Activated CD8-positive, alpha-beta T cell treated with anti-CD3 and anti-CD28 coated beads, Interleukin-2, amount 10 ng/mL, durations not matched to agents 7 days and 5 days (primary cell): ENCODE data around the gene TNRC18. TPM values are rescaled to one million over a fixed set of nuclear protein-coding genes. Genes with fewer than 3 reads are reported as not detected.
"Not testable (repeated sequence)": the region's sequence is repeated elsewhere in the genome, so short reads cannot be mapped to it uniquely, and the experiment has no call there.

Source experiments
- ATAC-seq: fragments of 150-1000 bp; cut with Tn5 transposase; one replicate; pipeline ENCODE4 v1.10.0; 2021; ENCODE audit warnings: moderate library complexity
- CTCF ChIA-PET: fragments of 350-600 bp; sonication (Branson Sonifier 250); formaldehyde crosslinking; loops from one replicate; lab custom pipeline; 2021; ENCODE audit warnings: antibody characterized with exemption; lab: Charles Lee
- POLR2A ChIA-PET: fragments of 350-600 bp; sonication (Branson Sonifier 250); formaldehyde crosslinking; loops from one replicate; lab custom pipeline; 2021; ENCODE audit warnings: antibody characterized with exemption; lab: Charles Lee
- DNase-seq: peaks from one replicate; pipeline ENCODE4 v3.0.0-alpha.2; 2020
- H3K27ac Mint-ChIP-seq: one replicate; pipeline ENCODE4 v1.8.0; 2021; ENCODE audit warnings: mild to moderate bottlenecking, mixed read lengths
- H3K27me3 Mint-ChIP-seq: one replicate; pipeline ENCODE4 v1.8.0; 2021; ENCODE audit warnings: low read depth, mixed read lengths
- H3K36me3 Mint-ChIP-seq: one replicate; pipeline ENCODE4 v1.8.0; 2021; ENCODE audit warnings: low read depth, mixed read lengths
- H3K4me1 Mint-ChIP-seq: one replicate; pipeline ENCODE4 v1.8.0; 2021; ENCODE audit warnings: low read depth, mixed read lengths
- H3K4me3 Mint-ChIP-seq: one replicate; pipeline ENCODE4 v1.8.0; 2021; ENCODE audit warnings: mild to moderate bottlenecking, mixed read lengths
- H3K9me3 Mint-ChIP-seq: one replicate; pipeline ENCODE4 v1.8.0; 2022; ENCODE audit warnings: mixed read lengths; ENCODE audit not compliant: insufficient read depth
- total RNA-seq, 2 experiments: library from RNA; stranded (reverse); gene quantifications; one replicate each; pipeline ENCODE4 v1.2.3, GENCODE V29; 2021

TNRC18 gene, protein sequence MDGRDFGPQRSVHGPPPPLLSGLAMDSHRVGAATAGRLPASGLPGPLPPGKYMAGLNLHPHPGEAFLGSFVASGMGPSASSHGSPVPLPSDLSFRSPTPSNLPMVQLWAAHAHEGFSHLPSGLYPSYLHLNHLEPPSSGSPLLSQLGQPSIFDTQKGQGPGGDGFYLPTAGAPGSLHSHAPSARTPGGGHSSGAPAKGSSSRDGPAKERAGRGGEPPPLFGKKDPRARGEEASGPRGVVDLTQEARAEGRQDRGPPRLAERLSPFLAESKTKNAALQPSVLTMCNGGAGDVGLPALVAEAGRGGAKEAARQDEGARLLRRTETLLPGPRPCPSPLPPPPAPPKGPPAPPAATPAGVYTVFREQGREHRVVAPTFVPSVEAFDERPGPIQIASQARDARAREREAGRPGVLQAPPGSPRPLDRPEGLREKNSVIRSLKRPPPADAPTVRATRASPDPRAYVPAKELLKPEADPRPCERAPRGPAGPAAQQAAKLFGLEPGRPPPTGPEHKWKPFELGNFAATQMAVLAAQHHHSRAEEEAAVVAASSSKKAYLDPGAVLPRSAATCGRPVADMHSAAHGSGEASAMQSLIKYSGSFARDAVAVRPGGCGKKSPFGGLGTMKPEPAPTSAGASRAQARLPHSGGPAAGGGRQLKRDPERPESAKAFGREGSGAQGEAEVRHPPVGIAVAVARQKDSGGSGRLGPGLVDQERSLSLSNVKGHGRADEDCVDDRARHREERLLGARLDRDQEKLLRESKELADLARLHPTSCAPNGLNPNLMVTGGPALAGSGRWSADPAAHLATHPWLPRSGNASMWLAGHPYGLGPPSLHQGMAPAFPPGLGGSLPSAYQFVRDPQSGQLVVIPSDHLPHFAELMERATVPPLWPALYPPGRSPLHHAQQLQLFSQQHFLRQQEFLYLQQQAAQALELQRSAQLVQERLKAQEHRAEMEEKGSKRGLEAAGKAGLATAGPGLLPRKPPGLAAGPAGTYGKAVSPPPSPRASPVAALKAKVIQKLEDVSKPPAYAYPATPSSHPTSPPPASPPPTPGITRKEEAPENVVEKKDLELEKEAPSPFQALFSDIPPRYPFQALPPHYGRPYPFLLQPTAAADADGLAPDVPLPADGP (N-terminal part only)
- total RNA-seq, result 10 to 100 TPM; 46.1 to 52.1 TPM

DNA sequence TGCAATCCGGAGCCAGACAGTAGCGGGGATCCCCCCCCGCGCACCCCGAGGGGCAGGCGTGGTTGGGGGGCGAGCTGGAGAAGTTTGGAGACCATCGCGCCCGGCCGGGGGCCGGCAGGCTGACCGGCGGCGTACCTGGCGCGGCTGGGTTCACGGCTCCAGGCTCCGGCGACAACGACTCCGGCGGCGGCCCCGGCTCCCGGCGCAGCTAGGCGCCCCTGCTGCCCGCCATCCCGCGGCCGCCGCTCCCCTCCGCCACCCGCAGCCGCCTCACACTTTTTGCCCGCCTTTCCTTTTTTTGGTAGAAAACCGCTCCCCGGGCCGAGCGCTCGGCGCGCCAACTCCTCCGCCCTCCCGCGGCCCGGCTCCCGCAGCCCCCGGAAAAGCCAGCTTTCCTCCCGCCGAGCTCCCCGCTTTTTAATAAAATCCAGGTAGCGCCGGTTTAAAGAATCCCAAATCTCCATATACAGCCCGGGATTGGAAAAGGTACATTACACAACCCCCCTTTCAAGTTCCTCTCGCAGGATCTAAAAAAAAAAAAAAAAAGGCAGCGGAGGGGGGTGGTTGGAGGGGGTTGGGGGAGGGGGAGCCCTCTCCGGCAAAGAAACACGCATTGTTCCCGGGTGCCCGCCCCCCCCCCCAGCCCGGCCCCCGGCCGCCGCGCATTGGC is at the start of gene TNRC18:
TSS of gene TNRC18 (minus strand) at position 529 of the 670 bp plus-strand sequence. CDS start 2,588 bp downstream, outside the sequence.
- POLR2A ChIA-PET, result interaction anchor here (0.9 to 3.8 kb wide), 2 partner anchors 17 to 26 kb away, joined by 3 to 20 read pairs; no protein-coding TSS in a partner anchor
- peak within 1 kb of the TSS; percentile 61 for H3K27ac Mint-ChIP-seq
- no peaks in the 10 kb centered on the region for H3K36me3 Mint-ChIP-seq
- H3K27me3 Mint-ChIP-seq, result peaks cover 65% of the 10 kb centered on the region
- no peak for DNase-seq
- peaks cover 43% of the 10 kb centered on the region for H3K4me1 Mint-ChIP-seq
- ATAC-seq, result no peak
- no peaks in the 10 kb centered on the region for H3K9me3 Mint-ChIP-seq
- CTCF ChIA-PET, result interaction anchor here (0.9 to 2.7 kb wide), 3 partner anchors 27 to 242 kb away, joined by 3 to 13 read pairs (median 4); no protein-coding TSS in a partner anchor
- H3K4me3 Mint-ChIP-seq, result peak within 1 kb of the TSS; percentile 69

DNA sequence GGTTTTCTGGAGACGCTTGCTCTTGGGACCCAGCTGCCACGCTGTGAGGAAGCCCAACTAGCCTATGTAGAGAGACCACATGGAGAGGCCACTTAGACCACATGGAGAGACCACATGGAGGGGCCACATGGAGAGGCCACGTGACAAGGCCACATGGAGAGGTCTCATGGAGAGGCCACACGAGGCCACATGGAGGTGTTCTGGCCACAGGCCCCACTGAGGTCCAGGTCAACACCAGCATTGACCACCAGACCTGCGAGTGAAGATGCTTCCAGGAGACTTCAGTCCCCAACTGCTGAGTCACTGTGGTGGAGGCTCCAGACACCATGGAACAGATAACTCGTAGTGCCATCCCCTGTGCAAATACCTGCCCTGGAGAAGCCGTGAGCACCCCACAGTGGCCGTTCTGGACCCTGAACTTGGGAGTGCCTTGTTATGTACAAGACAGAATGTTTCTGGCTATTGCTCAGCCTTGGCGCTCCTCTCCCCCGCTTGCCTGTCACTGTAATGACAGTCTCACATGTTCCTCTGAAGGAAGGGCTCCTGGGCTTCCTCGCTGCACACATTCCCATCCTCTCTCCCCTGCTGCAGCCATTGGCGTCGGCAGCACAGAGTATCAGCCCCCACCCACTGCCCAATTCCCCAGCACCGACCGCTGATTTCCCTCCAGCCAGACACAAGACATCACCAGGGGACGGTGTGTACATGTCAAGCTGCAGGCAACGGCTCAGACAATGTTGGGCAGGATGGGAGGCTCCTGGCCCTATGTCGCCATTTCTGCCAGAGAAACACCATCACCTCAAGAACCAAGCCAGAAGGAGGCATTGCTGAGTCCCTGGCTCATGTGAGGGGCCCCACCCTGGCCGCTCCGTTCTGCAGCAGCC is 49.0 kb upstream of the TNRC18 start:
- peaks cover 8% of the 10 kb centered on the region for H3K4me1 Mint-ChIP-seq
- H3K9me3 Mint-ChIP-seq, result no peaks in the 10 kb centered on the region
- ATAC-seq, result no peak
- H3K27me3 Mint-ChIP-seq, result no peaks in the 10 kb centered on the region
- H3K27ac Mint-ChIP-seq, result peak overlapping the region; percentile 2
- H3K36me3 Mint-ChIP-seq, result no peaks in the 10 kb centered on the region
- no peak for DNase-seq
- no peak overlapping the region for H3K4me3 Mint-ChIP-seq
- POLR2A ChIA-PET, result no interaction called here
- CTCF ChIA-PET, result no interaction called here

DNA sequence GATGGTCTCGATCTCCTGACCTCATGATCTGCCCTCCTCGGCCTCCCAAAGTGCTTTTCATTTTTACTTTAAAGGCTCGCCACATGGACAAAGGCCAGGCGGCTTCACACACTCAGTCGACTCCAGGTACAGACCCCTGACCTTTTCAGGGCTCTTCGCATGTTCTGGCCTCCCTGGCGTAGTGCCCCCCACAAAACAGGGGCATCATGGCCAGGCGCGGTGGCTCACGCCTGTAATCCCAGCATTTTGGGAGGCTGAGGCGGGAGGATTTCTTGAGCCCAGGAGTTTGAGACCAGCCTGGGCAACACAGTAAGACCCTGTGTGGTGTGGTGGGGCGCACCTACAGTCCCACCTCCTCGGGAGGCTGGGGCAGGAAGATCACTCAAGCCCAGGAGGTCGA is 48.0 kb upstream of the TNRC18 start:
- H3K4me1 Mint-ChIP-seq, H3K4me3 Mint-ChIP-seq, POLR2A ChIA-PET, ATAC-seq, DNase-seq, H3K27ac Mint-ChIP-seq, H3K9me3 Mint-ChIP-seq, H3K36me3 Mint-ChIP-seq, H3K27me3 Mint-ChIP-seq: not testable (repeated sequence)
- CTCF ChIA-PET, result interaction anchor here (1.1 kb wide), 1 partner anchor 105 kb away, joined by 3 read pairs; no protein-coding TSS in a partner anchor

DNA sequence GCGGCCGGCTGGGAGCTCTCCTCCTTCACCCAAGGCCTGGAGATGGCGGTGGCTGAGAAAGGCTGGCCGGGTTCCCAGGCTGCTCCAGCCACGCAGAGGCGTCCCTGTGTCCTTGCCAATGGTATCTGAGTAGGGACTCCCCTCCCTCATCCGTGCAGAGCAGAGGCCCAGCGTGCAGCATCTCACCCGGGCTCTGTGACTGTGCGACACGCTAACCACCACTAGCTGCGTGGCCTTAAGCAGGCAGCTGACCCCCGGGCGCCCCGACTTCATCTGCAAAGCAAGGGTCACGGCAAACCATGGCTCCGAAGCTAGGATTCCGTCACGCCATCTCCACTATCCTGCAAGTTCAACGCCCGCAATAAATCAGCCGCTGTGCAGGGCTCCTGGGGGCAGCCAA is 47.2 kb upstream of the TNRC18 start:
- Mint-ChIP-seq H3K27ac (no peak overlapping the region), H3K9me3 (no peaks in the 10 kb centered on the region), H3K27me3 (no peaks in the 10 kb centered on the region), H3K36me3 (no peaks in the 10 kb centered on the region), H3K4me3 (no peak overlapping the region), H3K4me1 (no peaks in the 10 kb centered on the region)
- ChIA-PET CTCF (interaction anchor here (1.1 kb wide), 1 partner anchor 104 kb away, joined by 3 read pairs; no protein-coding TSS in a partner anchor), POLR2A (interaction anchor here (0.6 kb wide), 1 partner anchor 41 kb away, joined by 3 read pairs; no protein-coding TSS in a partner anchor)
- DNase-seq (no peak), ATAC-seq (no peak)

DNA sequence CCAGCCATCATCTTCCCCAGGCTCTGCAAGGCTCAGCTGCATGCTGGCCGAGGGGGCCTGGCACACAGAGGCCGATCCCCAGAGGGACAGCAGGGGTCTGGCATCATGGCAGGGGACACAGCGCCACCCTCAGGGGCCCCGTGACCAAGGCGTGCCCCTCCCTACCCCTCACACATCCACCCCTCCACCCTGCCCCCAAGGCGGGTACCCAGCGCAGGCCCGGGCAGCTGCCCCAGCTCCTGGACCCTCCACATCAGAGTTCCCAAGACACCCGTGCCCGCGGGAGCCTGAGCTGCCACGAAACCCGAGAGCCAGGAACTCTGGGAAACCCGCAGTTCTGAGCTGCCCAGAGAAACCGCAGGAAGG is 46.5 kb upstream of the TNRC18 start:
- DNase-seq, result no peak
- H3K9me3 Mint-ChIP-seq, result no peaks in the 10 kb centered on the region
- no peaks in the 10 kb centered on the region for H3K4me1 Mint-ChIP-seq
- POLR2A ChIA-PET, result no interaction called here
- ATAC-seq, result no peak
- no peak overlapping the region for H3K4me3 Mint-ChIP-seq
- H3K27ac Mint-ChIP-seq, result no peak overlapping the region
- no peaks in the 10 kb centered on the region for H3K27me3 Mint-ChIP-seq
- CTCF ChIA-PET, result no interaction called here
- no peaks in the 10 kb centered on the region for H3K36me3 Mint-ChIP-seq

DNA sequence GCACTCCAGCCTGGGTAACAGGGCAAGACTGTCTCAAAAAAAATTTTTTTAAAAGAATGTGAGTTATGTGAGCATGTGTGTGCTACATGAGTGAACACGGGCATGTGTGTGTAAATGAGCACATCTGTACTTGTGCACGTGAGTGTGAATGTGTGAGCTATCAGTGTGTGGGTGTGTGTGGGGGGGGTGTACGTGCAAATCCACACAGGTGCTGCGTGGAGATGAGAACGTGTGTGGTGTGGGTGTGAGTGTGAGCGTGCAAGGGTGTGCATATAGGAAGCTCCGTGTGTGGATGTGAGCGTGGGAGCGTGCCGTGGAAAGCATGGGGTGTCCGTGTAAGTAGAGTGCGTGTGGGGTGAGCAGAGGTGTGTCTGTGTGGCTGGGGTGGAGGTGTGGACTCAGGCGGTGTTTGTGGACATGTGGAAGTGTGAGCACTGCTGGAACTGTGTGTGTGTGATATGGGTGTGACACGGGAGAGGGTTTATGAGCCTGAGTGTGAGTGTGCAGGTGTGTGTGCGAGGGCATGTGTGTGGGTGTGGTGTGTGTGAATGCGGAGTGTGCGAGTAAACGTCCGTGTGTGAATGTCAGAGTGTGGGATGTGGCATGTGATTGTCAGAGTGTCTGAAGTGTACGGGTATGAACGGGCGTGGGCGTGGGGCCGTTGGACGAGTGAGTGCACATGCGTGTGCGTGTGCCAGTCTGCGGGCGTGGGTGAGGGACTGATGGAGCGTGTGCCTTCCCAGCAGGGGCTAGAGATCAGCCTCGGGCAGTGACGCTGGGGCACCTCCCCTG is 45.9 kb upstream of the TNRC18 start:
- Mint-ChIP-seq H3K27ac (no peak overlapping the region), H3K4me1 (no peaks in the 10 kb centered on the region), H3K4me3 (no peak overlapping the region), H3K9me3 (no peaks in the 10 kb centered on the region), H3K36me3 (no peaks in the 10 kb centered on the region), H3K27me3 (no peaks in the 10 kb centered on the region)
- DNase-seq (no peak), ATAC-seq (no peak)
- ChIA-PET POLR2A (no interaction called here), CTCF (no interaction called here)

DNA sequence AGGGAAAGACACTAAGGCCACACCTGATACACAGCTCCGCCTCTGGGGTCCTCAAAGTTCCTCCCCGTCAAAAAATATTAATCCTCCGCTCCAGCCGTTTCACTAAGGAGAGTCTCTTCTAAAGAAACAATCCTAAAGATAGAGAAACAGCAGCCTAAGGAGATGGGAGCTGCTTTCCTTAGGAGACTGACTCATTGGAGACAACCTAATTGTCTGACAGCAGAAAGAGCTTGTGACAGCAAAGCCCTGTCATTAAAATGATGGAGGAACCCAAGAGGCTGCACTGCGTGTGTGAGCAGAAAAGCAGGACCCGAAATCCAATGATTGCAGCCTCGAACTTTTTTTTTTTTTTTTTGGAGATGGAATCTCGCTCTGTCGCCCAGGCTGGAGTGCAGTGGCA is 44.0 kb upstream of the TNRC18 start:
- ChIA-PET POLR2A (no interaction called here), CTCF (interaction anchor here (0.8 kb wide), 1 partner anchor 228 kb away, joined by 3 read pairs; no protein-coding TSS in a partner anchor)
- ATAC-seq, result no peak
- H3K4me3 Mint-ChIP-seq, result no peak overlapping the region
- H3K9me3 Mint-ChIP-seq, result no peaks in the 10 kb centered on the region
- H3K36me3 Mint-ChIP-seq, result no peaks in the 10 kb centered on the region
- H3K27me3 Mint-ChIP-seq, result no peaks in the 10 kb centered on the region
- H3K4me1 Mint-ChIP-seq, result peaks cover 4% of the 10 kb centered on the region
- DNase-seq, result no peak
- no peak overlapping the region for H3K27ac Mint-ChIP-seq

DNA sequence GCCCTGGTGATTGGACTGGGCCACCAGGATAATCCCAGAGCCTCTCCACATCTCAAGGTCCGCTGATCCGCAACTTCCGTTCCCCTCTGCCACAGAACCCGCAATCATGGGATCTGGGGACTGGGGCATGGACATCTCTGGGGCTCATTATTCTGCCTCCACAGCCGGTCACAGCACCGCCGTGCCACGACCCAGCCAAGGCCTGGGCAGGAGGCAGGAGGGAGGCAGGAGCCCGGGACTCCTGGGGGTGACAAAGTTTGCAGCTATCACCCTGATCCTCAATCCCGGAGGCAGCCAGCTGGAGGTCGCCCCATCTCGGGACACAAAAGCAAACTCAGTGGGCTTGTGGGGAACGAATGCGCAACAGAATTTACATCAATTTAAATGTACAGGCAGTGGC is 42.9 kb upstream of the TNRC18 start:
- ATAC-seq (no peak), DNase-seq (no peak)
- Mint-ChIP-seq H3K27ac (no peak overlapping the region), H3K27me3 (no peaks in the 10 kb centered on the region), H3K9me3 (no peaks in the 10 kb centered on the region), H3K4me1 (peaks cover 14% of the 10 kb centered on the region), H3K4me3 (no peak overlapping the region), H3K36me3 (no peaks in the 10 kb centered on the region)
- POLR2A ChIA-PET, result no interaction called here
- CTCF ChIA-PET, result no interaction called here

DNA sequence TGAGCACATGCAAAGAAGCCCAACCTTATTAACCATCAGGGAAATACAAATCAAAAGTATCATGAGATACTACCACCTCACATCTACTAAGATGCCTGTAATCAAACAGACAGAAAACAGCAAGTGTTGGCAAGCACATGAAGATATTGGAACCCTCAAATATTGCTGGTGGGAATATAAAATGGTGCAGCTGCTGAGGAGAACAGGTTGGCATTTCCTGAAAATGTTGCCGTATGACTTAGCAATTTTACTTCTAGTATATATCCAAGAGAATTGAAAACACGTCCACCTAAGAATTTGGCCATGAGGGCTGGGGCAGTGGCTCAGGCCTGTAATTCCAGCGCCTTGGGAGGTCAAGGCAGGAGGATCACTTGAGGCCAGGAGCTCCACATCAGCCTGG is 39.4 kb upstream of the TNRC18 start:
- ChIA-PET POLR2A (no interaction called here), CTCF (no interaction called here)
- no peaks in the 10 kb centered on the region for H3K36me3 Mint-ChIP-seq
- DNase-seq (no peak), ATAC-seq (no peak)
- no peak overlapping the region for H3K4me3 Mint-ChIP-seq
- peaks cover 26% of the 10 kb centered on the region for H3K4me1 Mint-ChIP-seq
- H3K27ac Mint-ChIP-seq, result no peak overlapping the region
- H3K27me3 Mint-ChIP-seq, result no peaks in the 10 kb centered on the region
- H3K9me3 Mint-ChIP-seq, result no peaks in the 10 kb centered on the region

DNA sequence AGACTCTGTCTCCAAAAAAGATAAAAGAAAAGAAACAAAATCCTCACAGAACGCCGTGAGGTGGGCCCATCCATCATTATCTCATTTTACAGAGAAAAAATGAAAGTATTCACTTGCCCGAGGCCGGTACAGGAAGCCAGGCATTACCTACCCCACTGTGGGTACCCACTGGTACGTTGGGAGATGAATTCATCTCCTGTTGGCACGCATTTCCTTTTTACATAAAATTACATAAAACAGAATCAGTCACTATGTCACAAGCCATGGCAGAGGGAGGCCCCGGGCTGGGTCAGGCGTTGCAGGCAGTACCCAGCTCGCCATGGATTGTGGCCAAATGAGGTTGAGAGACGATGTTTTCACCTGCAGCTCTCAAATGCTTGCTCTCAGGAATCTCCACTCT is 38.6 kb upstream of the TNRC18 start:
- H3K4me1 Mint-ChIP-seq, result peaks cover 26% of the 10 kb centered on the region
- ChIA-PET POLR2A (no interaction called here), CTCF (interaction anchor here (1.0 kb wide), 1 partner anchor 66 kb away, joined by 4 read pairs; no protein-coding TSS in a partner anchor)
- no peaks in the 10 kb centered on the region for H3K27me3 Mint-ChIP-seq
- peak overlapping the region; percentile 42 for H3K4me3 Mint-ChIP-seq
- no peaks in the 10 kb centered on the region for H3K36me3 Mint-ChIP-seq
- peak; percentile 54 for DNase-seq
- no peaks in the 10 kb centered on the region for H3K9me3 Mint-ChIP-seq
- ATAC-seq, result peak; percentile 68
- peak overlapping the region; percentile 84 for H3K27ac Mint-ChIP-seq
